GM19025 (cell line): Measurements from ENCODE around the gene DNPH1.

Experiments used
- ATAC-seq: cut with Tn5 transposase; IDR thresholded peaks from one replicate; pipeline ENCODE4 v1.9.1; 2021; ENCODE audit warnings: mild to moderate bottlenecking, low read depth, moderate library complexity; ENCODE audit not compliant: unreplicated experiment

Gene DNPH1

DNA sequence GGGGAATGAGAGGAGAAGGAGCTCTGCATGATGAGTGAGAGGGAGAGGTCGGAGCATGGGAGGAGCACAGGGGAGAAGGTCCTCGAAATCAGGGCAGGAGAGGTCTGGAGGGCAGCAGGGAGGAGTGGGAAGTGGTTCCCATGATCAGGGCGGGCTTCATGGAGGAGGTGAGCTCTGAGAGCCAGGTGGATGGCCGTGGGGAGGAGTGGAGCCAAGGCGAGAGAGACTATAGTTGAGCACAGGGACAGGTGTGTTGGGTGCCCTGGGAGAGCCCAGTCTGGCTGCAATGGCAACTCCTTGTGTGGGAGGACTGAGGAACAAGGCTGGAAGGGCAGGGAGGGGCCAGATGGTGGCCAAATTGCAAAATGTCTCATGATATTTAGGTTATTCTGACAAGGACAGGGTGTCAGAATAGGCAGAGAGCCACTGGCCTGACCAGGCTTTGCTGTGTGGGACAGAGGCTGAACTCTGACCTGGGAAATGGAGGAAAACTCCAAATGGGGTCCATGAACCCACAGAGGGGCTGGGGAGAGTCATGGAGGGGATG is 35.4 kb upstream of the DNPH1 start:
- no peak for ATAC-seq

DNA sequence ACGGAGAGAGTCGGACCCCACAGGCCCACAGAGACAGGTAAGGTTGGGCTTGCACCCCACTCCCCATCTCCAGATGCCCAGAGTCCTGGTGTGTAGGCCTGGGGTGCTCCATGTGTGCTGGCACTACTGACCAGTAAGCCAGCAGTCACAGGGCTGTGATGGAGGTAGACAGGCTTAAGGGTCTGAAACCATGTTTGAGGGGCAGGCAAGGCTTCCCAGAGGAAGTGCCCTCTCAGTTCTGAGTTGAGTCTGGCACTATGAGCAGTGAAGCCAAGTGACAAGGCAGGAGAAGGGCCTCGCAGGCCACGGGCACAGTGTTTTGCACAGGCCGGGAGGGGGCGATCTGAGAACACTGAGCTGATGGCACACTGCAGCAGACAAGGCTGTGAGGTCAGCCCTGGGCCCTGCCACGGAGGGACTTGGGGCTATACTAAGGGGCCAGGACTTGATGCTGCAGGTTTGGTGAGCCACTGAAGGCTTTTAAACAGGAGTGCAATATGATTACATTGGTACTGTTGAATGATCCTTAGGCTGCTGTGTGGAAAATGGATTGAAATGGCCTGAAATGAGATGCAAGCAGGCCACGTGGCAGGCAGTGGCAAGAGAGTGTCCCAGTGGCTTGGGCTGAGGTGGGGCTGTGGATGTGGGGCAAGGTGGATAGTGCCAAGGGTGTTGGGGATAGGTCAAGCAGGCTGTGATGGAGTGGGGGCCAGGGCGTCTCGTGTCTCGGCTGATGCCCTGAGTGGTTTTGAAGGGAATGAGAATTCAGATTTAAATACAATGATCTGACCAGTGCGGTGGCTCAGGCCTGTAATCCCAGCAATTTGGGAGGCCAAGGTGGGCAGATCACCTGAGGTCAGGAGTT is 34.3 kb upstream of the DNPH1 start:
- ATAC-seq: peak; percentile 89

DNA sequence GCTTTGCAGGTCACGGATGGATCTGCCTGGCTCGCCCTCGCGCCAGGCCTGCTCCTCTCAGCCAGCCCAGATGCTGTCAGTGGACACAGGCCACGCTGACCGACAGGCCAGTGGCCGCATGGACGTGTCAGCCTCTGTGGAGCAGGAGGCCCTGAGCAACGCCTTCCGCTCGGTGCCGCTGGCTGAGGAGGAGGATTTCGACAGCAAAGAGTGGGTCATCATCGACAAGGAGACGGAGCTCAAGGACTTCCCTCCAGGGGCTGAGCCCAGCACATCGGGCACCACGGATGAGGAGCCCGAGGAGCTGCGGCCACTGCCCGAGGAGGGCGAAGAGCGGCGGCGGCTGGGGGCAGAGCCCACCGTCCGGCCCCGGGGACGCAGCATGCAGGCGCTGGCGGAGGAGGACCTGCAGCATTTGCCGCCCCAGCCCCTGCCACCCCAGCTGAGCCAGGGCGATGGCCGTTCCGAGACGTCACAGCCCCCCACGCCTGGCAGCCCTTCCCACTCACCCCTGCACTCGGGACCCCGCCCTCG is 33.6 kb upstream of the DNPH1 start:
- no peak for ATAC-seq

DNA sequence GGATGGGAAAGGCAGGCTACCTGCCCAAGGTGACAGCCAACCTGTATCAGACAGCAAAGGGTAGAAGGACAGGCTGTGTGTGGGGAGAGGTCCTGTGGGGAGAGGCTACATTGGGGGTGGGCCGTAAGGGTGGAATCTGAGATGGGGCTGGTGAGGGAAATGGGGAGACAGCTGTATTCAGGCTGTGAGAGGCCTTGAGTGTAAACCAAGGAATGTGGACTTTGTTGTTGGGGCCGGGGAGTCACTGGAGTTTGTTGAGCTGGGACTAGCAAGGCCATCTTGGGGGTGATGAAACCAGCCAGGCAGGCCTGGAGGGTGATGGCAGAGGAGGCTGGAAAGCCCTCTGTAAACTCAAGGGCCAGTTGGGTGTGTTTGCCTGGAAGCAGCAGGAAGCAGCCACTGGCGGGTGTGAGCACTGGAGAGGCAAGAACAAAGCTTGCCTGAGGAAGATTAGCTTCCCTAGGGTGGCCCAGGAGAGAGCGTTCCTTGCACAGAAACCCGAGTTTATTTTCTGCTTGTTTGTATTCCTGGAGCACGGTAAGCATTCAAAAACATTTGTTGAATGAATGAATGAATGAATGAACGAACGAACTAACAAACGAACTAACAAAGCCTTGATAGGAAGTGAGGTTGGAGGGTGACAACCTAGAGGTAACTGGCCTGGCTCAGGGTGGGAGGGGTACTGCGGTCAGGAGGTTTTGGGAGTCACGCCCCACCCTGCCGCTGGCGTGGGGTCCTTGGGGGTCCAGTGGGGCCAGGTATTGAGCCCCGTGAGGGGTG is 32.9 kb upstream of the DNPH1 start:
- no peak for ATAC-seq

GRCh38 chr6:43261198-43261597 is 31.9 kb upstream of the DNPH1 start:
- no peak for ATAC-seq

- no peak for ATAC-seq
These were observed 31.5 kb upstream of the DNPH1 start for GRCh38 chr6:43260791-43261190.

- no peak for ATAC-seq
These were observed 29.8 kb upstream of the DNPH1 start for GRCh38 chr6:43258807-43259686.

GRCh38 chr6:43258180-43258579 is 28.9 kb upstream of the DNPH1 start:
- no peak for ATAC-seq

DNA sequence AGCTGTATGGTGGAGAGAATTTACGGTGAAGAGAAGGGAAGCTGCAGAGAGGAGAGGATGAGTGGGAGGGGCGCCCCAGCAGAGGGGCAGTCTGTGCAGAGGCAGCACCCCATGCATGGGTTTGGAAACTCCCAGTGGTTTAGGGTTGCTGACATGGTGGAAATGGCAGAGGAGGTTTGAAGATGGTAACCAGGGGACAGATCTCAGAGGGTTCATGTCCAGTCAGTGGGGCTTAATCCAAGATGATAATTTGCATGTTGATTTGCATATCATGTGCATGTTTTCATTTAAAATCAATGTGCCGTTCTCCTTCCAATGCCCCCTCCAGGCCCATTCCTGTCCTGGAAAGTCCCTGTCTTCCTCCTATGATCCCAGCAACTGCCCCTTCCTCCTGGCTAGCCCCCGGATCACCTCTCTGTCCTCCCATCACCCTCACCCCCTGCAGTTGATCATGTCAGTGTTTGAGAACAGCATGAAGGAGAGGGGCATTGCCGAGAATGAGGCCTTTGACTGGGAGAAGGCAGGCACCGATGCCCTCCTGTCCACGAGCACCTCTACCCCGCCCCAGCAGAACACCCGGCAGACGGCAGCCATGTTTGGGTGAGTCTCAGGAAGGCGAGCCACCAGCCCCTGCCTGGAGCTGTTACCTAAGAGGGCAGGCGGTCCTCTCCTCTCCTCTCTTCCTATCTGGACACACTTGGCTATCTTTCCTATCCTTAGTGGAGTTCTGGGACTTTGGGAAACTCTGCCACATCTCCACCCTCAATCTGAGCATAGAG is 28.3 kb upstream of the DNPH1 start:
- ATAC-seq: no peak

DNA sequence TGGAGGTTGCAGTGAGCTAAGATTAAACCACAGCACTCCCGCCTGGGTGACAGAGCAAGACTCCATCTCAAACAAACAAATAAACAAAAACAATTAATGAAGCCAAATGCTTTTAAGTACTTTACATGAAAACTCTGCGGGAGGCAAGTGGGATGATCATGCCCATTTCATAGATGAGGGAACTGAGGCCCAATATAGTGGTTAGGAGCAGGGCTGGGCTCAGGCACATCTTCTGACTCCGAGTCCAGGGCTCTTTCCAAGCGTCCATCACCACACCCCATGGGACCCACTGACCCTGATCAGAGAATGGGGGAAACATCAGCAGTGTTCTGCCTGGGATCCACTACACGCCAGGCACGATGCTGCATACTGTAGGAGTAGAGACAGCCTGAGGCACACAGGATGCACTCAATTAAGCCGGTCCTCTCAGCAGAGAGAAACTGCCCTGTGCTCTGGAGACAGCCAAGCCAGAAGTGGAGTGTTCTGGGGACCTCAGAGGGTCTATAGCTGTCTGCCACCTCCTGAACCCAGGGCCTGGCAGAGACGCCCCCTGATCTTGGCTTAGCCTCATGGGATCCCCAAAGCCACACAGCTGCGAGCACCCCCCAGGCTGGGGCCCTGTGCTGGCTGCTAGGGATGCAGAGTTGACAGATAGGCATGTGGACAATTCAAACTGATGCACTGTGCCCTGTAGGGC is 27.5 kb upstream of the DNPH1 start:
- no peak for ATAC-seq

DNA sequence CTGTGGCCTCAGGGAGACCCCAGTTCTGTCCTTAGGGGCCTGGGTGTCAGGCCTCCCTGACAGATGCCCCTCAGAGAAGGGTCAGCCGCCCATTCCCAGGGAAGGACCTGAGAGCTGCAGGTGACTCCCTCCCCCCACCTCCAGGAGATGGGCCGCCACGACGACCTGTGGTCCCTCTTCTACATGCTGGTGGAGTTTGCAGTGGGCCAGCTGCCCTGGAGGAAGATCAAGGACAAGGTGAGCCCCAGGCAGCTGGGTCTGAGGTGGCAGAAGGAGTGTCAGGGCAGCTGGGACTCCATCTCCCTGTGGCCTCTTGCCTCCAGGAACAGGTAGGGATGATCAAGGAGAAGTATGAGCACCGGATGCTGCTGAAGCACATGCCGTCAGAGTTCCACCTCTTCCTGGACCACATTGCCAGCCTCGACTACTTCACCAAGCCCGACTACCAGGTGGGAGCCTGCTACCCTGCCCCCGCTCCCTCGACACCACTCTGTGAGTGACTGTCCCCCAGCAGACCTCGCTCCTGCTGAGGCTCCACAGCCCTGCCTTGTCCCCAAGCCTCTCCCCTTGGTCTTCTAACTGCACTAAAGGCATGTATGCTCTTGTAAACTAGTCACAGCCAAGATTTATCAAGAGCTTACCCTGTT is 26.2 kb upstream of the DNPH1 start:
- no peak for ATAC-seq

DNA sequence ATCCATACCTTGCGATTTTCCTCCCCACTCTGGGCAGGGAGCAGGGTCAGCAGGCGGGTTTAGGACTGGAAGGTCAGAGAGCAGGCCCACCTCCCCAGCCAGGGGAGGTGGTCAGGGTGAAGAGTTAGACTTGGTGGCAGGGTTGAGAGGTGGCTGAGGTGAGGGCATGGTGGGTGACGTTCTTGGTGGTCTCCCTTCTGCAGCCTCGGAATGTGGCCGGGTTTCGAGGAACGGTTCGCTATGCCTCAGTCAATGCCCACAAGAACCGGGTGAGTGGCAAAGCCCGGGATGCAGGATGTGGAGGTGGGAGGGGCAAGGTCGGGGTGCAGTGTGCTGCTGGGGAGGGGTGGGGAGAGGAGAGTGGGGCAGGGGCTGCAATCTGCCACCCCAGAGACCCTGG is 25.6 kb upstream of the DNPH1 start:
- ATAC-seq: no peak

DNA sequence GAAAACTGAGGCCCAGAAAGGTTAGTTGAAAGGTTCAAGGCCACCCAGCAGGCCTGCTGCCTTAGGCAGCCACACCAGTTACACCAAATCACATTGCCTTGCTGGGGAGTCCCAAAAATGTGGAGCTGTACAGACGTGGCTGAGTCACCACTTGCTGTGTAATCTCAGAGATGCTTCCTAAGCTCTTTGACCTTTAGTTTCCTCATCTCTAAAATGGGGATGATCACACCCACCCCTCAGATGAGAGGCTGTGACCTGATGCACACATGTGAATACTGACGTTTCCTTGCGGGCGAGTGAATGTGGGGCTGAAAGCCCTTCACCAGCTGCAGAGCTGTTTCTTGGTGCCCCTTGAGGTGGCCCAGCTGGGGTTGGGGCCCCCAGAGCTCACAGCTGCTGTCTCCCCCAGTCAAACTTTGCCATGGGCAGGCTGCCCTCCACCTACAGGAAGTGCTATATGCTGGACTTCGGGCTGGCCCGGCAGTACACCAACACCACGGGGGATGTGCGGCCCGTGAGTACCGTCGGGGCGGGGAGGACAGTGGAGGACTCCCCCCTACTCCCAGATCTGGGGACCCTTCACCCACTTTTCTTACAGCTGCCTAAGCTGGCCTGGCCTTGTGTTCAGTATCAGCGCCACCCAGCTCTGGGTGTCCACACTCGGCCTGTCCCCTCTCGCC is 25.0 kb upstream of the DNPH1 start:
- ATAC-seq: no peak

GRCh38 chr6:43253401-43253800 is 24.1 kb upstream of the DNPH1 start:
- no peak for ATAC-seq

GRCh38 chr6:43250992-43251373 is 21.7 kb upstream of the DNPH1 start:
- no peak for ATAC-seq

DNA sequence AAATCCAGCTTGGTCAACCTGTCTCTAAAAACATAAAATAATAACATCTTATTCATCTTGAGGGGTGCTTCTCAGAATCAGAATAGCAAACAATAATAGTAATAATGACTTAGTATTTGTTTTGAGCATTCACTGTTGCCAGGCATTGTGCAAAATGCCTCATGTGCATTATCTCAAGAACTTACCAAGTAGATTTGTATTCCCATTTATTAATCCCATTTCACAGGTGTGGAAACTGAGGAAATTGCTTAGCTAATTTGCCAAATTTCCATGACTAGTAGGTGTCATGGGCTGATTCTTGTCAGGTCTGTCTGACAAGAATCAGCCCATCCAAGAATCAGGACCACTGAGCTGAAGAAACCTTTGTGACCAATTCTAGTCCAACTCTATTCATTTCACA is 19.5 kb upstream of the DNPH1 start:
- no peak for ATAC-seq

DNA sequence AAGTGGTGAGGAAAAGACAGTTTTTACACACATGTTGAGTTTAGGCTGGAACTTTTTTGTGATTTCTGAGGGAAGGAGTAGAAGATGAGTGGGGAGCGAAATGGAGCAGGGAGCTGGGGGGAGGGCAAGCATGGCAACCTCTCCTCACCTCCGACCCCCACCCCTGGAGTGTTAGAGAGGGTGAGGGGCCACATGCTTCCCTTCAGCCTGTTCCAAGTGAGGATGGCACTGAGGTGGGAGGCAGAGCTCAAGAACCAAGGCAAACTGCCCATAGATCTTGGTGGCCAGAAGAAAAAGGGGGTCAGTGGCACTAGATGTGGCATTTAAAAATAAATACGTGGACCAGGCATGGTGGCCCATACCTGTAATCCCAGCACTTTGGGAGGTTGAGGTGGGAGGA is 18.8 kb upstream of the DNPH1 start:
- ATAC-seq: no peak
